AG04450 (cell line): Measurements from ENCODE around the gene ARFGAP2. TPM values are rescaled to one million over a fixed set of nuclear protein-coding genes. Genes with fewer than 3 reads are reported as not detected.

Source experiments
- CTCF ChIA-PET: fragments of 300-600, 350-600 bp; formaldehyde crosslinking; extraction: SDS; loops from one replicate; lab custom pipeline; 2022; ENCODE audit warnings: antibody characterized with exemption, inconsistent platforms; lab: Charles Lee
- POLR2A ChIA-PET: fragments of 350-600 bp; formaldehyde crosslinking; extraction: SDS; loops from one replicate; lab custom pipeline; 2021; ENCODE audit warnings: antibody characterized with exemption, inconsistent platforms; lab: Yijun Ruan, JAX
- DNase-seq: peaks from one replicate; pipeline ENCODE4 v3.0.0-alpha.2; 2011; ENCODE audit warnings: low read depth, low spot score
- H3K27ac ChIP-seq: one replicate; pipeline ENCODE4 v1.5.1; 2012; ENCODE audit warnings: low read depth, low read length, control low read depth
- H3K27me3 ChIP-seq: one replicate; pipeline ENCODE4 v1.6.0; 2012; ENCODE audit warnings: low read length; ENCODE audit not compliant: control insufficient read depth, insufficient read depth
- H3K4me3 ChIP-seq: 2 replicates; pipeline ENCODE4 v1.5.1; 2011; ENCODE audit warnings: mild to moderate bottlenecking, low read depth, low read length, control low read depth
- H3K9me3 ChIP-seq: 2 replicates; pipeline ENCODE4 v1.5.1; 2012; ENCODE audit warnings: low read length; ENCODE audit not compliant: control insufficient read depth, insufficient read depth
- CTCF ChIP-seq: IDR thresholded peaks from 2 replicates; pipeline ENCODE4 v1.5.1; 2011; ENCODE audit warnings: low read depth, low read length, control low read depth, inconsistent platforms
- polyA minus RNA-seq: library from RNA; depleted of rRNA, polyadenylated mRNA; stranded (reverse); fragments of >200 nt; gene quantifications from 2 replicates; pipeline ENCODE4 v1.2.3, GENCODE V29; 2011; rRNA and poly(A)+ RNA removed
- polyA plus RNA-seq: library from polyadenylated mRNA; depleted of rRNA; stranded (reverse); fragments of >200 nt; gene quantifications from 2 replicates; pipeline ENCODE4 v1.2.3, GENCODE V29; 2011; rRNA removed

Gene ARFGAP2
- polyA plus RNA-seq (38.6 and 44.4 TPM in 2 replicates), polyA minus RNA-seq (46.5 and 67.4 TPM in 2 replicates)

DNA sequence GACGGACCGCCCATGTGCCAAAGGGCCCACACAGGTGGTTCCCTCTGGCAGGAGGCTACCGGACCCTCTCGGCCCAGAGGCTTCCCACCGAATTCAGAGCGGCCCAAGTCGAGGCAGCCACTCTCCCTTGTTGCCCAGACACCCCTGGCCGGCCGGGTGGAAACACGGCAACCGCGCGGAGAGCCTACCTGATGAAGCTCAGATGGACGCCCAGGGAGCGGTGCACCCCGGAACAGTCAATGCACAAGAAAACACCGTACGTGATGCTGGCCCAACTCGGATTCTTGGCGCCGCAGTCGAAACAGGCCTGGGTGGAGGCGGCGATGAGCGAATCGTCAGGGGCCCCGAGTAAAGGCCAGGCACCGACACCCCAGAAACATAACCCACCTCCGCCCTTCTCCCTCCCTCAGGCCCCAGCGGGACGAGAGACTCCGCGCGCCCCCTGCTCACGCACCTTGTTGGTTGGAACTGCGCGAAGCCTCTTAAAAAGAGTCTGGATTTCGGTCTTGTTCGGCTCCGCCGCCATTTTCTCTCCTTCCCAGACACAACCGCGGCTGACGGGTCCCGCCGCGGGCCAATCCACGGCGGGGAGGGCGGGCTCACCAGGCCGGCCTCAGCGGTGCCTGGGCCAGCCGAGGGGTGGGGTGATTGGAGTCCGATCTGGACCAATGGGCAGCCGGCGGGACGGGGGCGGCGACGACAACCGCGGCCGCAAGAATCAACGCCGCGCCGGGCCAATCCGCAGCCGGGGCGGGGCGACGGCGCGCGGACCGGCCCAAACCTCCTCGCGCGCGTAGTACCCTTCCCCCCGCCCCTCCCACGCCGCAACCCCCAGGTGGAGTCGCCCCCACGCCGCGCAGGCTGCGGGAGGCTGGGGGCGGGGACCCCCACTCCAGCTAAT lies at the start of gene ARFGAP2:
ARFGAP2 (minus strand) TSS at position 552 of the 901 bp plus-strand sequence; CDS start at position 526, 26 bp downstream.
- H3K9me3 ChIP-seq, result no peaks in the 10 kb centered on the region; the same call in 1 of the 2 replicates
- POLR2A ChIA-PET, result interaction anchor here (1.9 kb wide), 1 partner anchor 38 kb away, joined by 8 read pairs; the partner anchor contains the start of gene DDB2
- CTCF ChIA-PET, result interaction anchor here (0.7 to 3.6 kb wide), 7 partner anchors 9 to 178 kb away, joined by 4 to 48 read pairs (median 8); partner anchors contain the start of gene NR1H3
- TF ChIP-seq CTCF, result no peak
- H3K27ac ChIP-seq, result peak within 1 kb of the TSS; percentile 89
- no peaks in the 10 kb centered on the region for H3K27me3 ChIP-seq
- DNase-seq, result peak; percentile 84
- peak within 1 kb of the TSS; percentile 98 for H3K4me3 ChIP-seq

DNA sequence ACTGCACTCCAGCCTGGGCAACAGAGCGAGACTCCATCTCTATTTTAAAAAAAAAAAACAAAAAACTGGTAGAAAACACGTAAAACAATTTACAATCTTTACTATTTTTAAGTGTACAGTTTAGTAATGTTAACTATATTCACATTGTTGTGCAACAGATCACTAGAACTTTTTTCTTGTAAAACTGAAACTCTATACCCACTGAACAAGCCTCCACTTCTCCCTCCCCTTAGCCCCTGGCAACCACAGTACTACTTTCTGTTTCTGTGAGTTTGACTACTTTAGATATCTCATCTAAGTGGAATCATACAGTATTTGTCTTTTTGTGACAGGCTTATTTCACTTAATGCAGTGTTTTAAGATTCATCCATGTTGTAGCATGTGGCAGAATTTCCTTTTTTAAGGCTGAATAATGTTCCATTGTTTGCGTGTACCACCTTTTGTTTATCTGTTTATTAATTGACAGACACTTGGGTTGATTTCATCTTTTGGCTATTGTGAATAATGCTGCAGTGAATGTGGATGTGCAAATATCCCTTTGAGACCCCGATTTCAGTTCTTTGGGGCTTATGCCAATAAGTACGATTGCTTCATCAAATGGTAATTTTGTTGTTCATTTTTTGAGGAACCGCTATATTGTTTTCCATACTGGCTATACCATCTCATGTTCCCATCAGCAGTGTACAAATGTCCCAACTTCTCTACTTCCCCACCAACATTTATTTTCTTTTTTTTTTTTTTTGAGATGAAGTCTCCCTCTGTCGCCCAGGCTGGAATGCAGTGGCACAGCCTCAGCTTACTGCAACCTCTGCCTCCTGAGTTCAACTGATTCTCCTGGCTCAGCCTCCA lies 49.1 kb upstream of the ARFGAP2 start:
- DNase-seq, result no peak
- no peaks in the 10 kb centered on the region for H3K9me3 ChIP-seq
- CTCF ChIA-PET, result no interaction called here
- POLR2A ChIA-PET, result interaction anchor here (0.7 kb wide), 1 partner anchor 33 kb away, joined by 4 read pairs; no protein-coding TSS in a partner anchor
- no peak for TF ChIP-seq CTCF
- no peak overlapping the region for H3K4me3 ChIP-seq
- H3K27ac ChIP-seq, result no peak overlapping the region
- H3K27me3 ChIP-seq, result no peaks in the 10 kb centered on the region

DNA sequence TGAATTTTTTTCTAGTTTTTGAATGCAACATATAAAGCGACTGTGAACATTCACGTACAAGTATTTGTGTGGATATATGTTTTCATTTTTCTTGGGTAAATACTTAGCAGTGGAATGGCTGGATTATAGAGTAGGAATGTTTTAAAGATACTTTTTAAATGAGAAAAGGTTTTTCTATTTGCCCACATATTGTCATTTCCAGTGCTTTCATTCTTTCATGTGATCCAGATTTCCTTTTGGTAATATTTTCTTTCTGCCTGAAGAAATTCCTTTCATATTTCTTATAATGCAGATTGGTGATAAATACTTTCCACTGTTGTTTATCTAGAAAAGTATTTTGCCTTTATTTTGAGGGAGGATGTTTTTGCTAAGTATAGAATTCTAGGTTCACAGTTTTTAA lies 46.0 kb upstream of the ARFGAP2 start:
- Histone ChIP-seq H3K4me3 (no peak overlapping the region), H3K27ac (no peak overlapping the region), H3K27me3 (no peaks in the 10 kb centered on the region), H3K9me3 (no peaks in the 10 kb centered on the region)
- POLR2A ChIA-PET, result no interaction called here
- CTCF ChIA-PET, result no interaction called here
- no peak for TF ChIP-seq CTCF
- no peak for DNase-seq

DNA sequence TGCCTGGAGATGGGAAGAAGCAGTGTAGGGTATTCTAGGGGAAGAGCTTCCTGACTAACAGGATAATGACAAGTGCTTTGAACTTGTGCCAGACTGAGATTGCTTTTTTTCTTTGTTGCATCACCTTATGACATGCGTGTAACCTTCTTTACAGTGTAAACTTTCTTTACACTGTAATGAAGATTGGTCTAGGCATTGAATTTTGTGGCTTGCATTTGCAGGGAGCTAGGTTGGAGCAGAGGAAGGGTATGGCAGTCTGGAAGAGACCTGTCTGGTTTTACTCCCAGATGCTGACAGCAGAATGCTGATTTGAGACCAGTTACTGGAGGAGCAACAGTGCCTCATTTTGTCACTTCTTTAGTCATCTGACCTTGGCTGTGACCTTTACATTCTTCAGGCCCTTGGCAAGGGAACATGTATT lies 43.7 kb upstream of the ARFGAP2 start:
- Histone ChIP-seq H3K9me3 (no peaks in the 10 kb centered on the region), H3K4me3 (no peak overlapping the region), H3K27ac (peak overlapping the region; percentile 52), H3K27me3 (no peaks in the 10 kb centered on the region)
- CTCF ChIA-PET, result interaction anchor here (0.7 to 1.9 kb wide), 5 partner anchors 14 to 135 kb away, joined by 3 to 7 read pairs (median 4); partner anchors contain the start of gene NR1H3
- no peak for TF ChIP-seq CTCF
- POLR2A ChIA-PET, result interaction anchor here (0.8 to 1.2 kb wide), 4 partner anchors 17 to 31 kb away, joined by 3 to 6 read pairs (median 4); partner anchors contain the start of gene ACP2
- DNase-seq, result no peak
